ENCODE measurements around the gene ATXN3.

The ATXN3 gene

DNA sequence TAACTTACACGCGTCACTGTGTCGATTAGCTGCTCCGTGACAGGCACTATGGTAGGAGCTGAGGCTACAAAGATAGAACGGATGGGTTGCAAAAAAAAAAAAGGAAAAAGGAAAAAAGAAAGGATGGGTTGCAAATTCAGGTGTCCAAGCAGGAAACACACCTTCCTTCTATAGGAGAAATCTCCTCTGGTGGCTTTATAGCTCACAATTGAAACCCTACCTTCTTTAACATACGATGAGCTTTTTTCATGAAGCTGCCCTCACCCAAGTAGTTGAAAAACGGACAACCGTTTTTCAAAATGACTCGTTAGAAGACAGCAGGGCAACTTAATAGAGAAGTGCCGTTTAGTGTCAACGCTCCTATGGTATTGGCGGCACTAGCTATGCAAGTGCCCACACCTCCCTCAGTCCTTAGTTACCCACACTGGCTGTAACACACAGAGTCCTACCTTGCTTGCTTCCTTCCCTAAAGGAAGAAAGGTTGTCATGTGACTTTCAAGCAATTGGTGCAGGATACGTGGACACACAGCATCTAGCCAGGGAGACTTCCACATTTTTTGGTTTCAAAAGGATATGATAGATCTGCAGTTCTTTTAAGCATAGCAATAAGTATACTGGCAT is 65.8 kb downstream of the ATXN3 start:
- Histone ChIP-seq H3K4me3 (ENCODE audit: low read length) (peak overlapping the region; percentile 84), H3K27ac (ENCODE audit: low read length) (peak overlapping the region; percentile 86), H3K36me3 (replicated peaks; ENCODE audit: insufficient read depth, low read length) (no peaks in the 10 kb centered on the region), H3K27me3 (replicated peaks; ENCODE audit: insufficient read depth, low read length) (no peaks in the 10 kb centered on the region), H3K79me2 (ENCODE audit: low read length) (peaks cover 43% of the 10 kb centered on the region), H3K4me2 (ENCODE audit: low read depth, low read length) (peak overlapping the region; percentile 84), H3K9me3 (replicated peaks; ENCODE audit: insufficient read depth, low read length) (no peaks in the 10 kb centered on the region), H3K9ac (ENCODE audit: low read length) (peak overlapping the region; percentile 90), H2AFZ (ENCODE audit: low read length) (peak overlapping the region; percentile 57), H3F3A (ENCODE audit: insufficient read depth, low read length) (no peaks in the 10 kb centered on the region), H4K20me1 (ENCODE audit: insufficient read depth, low read length) (no peaks in the 10 kb centered on the region), H3K4me1 (ENCODE audit: low read length) (no peaks in the 10 kb centered on the region), H3K9me2 (replicated peaks; ENCODE audit: insufficient read depth, low read length) (no peaks in the 10 kb centered on the region)
- peak; percentile 58 for DNase-seq
- TF ChIP-seq CTCF (IDR thresholded peaks at IDR 0.05; ENCODE audit: low read length) = no peak

DNA sequence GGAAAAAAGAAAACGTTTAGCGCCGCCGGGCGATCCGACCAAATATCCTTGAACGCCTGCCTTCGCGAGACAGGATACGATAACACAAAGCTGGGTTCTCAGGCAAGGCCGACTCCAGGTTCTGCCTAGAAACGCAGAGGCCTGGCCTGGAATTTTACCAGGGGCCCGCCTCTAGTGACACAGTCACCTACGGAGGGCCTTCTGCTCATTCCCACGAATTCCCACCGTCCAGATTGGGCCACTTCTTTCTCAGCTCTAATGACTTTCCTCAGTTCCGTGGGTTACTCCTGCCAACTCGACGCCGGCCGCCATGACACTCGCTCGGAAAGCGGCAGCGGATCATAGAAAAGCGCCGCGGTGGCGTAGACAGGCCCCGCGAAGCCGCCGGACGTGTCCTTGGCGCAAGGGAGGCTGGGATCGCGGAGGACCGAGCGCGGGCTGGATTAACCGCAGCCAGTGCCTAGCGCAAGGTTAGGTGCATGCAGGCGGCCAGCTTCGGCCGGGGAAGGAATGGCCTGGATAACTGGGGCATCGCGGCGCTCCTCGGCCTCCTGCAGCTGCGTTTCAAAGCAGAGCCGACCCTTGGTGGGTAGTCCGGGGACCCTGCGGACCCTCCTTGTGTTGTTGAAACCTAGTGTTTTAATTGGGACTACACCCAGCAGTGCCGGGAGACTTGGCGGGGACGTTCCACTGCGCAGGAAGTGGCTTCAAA is 66.5 kb downstream of the ATXN3 start, which contains the start of gene TRIP11:
TSS of gene TRIP11 (minus strand) at position 341 of the 712 bp plus-strand sequence. CDS start 374 bp downstream, outside the sequence.
- H3K9me2 ChIP-seq (replicated peaks; ENCODE audit: insufficient read depth, low read length) = no peaks in the 10 kb centered on the region
- no peaks in the 10 kb centered on the region for H3K4me1 ChIP-seq (ENCODE audit: low read length)
- peak; percentile 86 for DNase-seq
- H3K4me3 ChIP-seq (ENCODE audit: low read length) = peak within 1 kb of the TSS; percentile 84
- H3K9ac ChIP-seq (ENCODE audit: low read length) = peak within 1 kb of the TSS; percentile 90
- H3K4me2 ChIP-seq (ENCODE audit: low read depth, low read length) = peak within 1 kb of the TSS; percentile 84
- no peak for TF ChIP-seq CTCF (IDR thresholded peaks at IDR 0.05; ENCODE audit: low read length)
- no peak for TF ChIP-seq EZH2 (optimal IDR thresholded peaks at IDR 0.05; ENCODE audit: low read depth, low read length)
- no peak for TF ChIP-seq EZH2phosphoT487 (IDR thresholded peaks at IDR 0.05; ENCODE audit: low read length)
- peaks cover 43% of the 10 kb centered on the region for H3K79me2 ChIP-seq (ENCODE audit: low read length)
- H4K20me1 ChIP-seq (ENCODE audit: insufficient read depth, low read length) = no peaks in the 10 kb centered on the region
- H3F3A ChIP-seq (ENCODE audit: insufficient read depth, low read length) = no peaks in the 10 kb centered on the region
- H2AFZ ChIP-seq (ENCODE audit: low read length) = peak within 1 kb of the TSS; percentile 70
- H3K27ac ChIP-seq (ENCODE audit: low read length) = peak within 1 kb of the TSS; percentile 86
- H3K9me3 ChIP-seq (replicated peaks; ENCODE audit: insufficient read depth, low read length) = no peaks in the 10 kb centered on the region
- H3K36me3 ChIP-seq (replicated peaks; ENCODE audit: insufficient read depth, low read length) = no peaks in the 10 kb centered on the region
- H3K27me3 ChIP-seq (replicated peaks; ENCODE audit: insufficient read depth, low read length) = no peaks in the 10 kb centered on the region

DNA sequence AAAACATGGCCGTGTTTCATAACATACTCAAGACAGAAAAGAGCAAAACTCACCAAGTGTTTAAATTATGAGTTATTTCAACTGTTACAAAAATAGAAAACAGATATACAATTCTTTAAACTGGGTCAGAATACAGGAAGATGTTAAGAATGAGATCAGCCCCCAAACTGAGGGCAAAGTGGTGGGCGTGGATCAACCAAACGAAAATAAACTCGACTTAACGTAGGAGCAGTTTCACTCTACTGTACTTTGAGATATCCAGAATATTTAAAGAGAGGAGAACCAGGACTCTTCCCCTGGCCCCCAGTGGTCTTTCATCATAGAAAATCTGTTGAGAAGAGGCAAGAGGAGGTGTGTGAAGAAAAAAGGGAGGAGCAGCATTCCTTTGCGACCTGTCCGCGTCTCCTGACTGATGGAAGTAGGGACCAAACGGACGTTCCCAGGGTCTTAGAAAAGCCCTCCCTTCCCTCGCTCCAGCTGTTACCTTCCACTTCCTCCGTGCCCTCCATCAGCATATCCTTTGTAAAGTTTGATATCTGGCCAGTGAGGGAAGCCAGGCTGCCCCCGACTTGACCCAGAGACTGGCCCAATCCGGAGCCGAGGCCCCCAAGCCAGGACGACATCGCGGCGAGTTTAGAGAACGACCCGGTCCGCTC is 67.2 kb downstream of the ATXN3 start:
- TF ChIP-seq CTCF (IDR thresholded peaks at IDR 0.05; ENCODE audit: low read length) (no peak), EZH2phosphoT487 (IDR thresholded peaks at IDR 0.05; ENCODE audit: low read length) (no peak), EZH2 (optimal IDR thresholded peaks at IDR 0.05; ENCODE audit: low read depth, low read length) (no peak)
- H3K27ac ChIP-seq (ENCODE audit: low read length) = peak overlapping the region; percentile 86; the same call in 1 of the 2 replicates
- H3K9me2 ChIP-seq (replicated peaks; ENCODE audit: insufficient read depth, low read length) = no peaks in the 10 kb centered on the region
- no peaks in the 10 kb centered on the region for H3F3A ChIP-seq (ENCODE audit: insufficient read depth, low read length)
- no peaks in the 10 kb centered on the region for H3K27me3 ChIP-seq (replicated peaks; ENCODE audit: insufficient read depth, low read length)
- no peaks in the 10 kb centered on the region for H4K20me1 ChIP-seq (ENCODE audit: insufficient read depth, low read length)
- no peaks in the 10 kb centered on the region for H3K36me3 ChIP-seq (replicated peaks; ENCODE audit: insufficient read depth, low read length)
- no peaks in the 10 kb centered on the region for H3K4me1 ChIP-seq (ENCODE audit: low read length)
- no peak for DNase-seq
- H3K9me3 ChIP-seq (replicated peaks; ENCODE audit: insufficient read depth, low read length) = no peaks in the 10 kb centered on the region
- H3K9ac ChIP-seq (ENCODE audit: low read length) = peak overlapping the region; percentile 90
- H2AFZ ChIP-seq (ENCODE audit: low read length) = peak overlapping the region; percentile 70
- peak overlapping the region; percentile 84 for H3K4me3 ChIP-seq (ENCODE audit: low read length)
- peak overlapping the region; percentile 74 for H3K4me2 ChIP-seq (ENCODE audit: low read depth, low read length)
- H3K79me2 ChIP-seq (ENCODE audit: low read length) = peaks cover 43% of the 10 kb centered on the region

All from MM.1S (cell line).